AG08396 (cell line): ENCODE data around the gene PIK3AP1.
"Not testable (repeated sequence)": the region's sequence is repeated elsewhere in the genome, so short reads cannot be mapped to it uniquely, and the experiment has no call there.

Source experiments
- DNase-seq: peaks from one replicate; pipeline ENCODE4 v3.0.0; 2012; ENCODE audit warnings: low spot score, mixed read lengths

Gene PIK3AP1

GRCh38 chr10:96696845-96697425 is 23.4 kb downstream of the PIK3AP1 start:
- DNase-seq: no peak

- no peak for DNase-seq
Measured at GRCh38 chr10:96695975-96696634, 24.2 kb downstream of the PIK3AP1 start.

GRCh38 chr10:96695366-96695765 is 24.9 kb downstream of the PIK3AP1 start:
- DNase-seq: no peak

- DNase-seq: no peak
Measured at GRCh38 chr10:96693431-96693830, 26.9 kb downstream of the PIK3AP1 start.

GRCh38 chr10:96692427-96692826 is 27.9 kb downstream of the PIK3AP1 start:
- DNase-seq: no peak

GRCh38 chr10:96691761-96692160 is 28.6 kb downstream of the PIK3AP1 start:
- no peak for DNase-seq

GRCh38 chr10:96690755-96691730 is 29.3 kb downstream of the PIK3AP1 start:
- DNase-seq: no peak

- no peak for DNase-seq
Measured at GRCh38 chr10:96688789-96689188, 31.5 kb downstream of the PIK3AP1 start.

- no peak for DNase-seq
Measured at GRCh38 chr10:96687317-96688012, 32.8 kb downstream of the PIK3AP1 start.

- no peak for DNase-seq
Measured at GRCh38 chr10:96686514-96686913, 33.8 kb downstream of the PIK3AP1 start.

GRCh38 chr10:96685306-96685705 is 35.0 kb downstream of the PIK3AP1 start:
- DNase-seq: no peak

- DNase-seq: no peak
Measured at GRCh38 chr10:96684826-96685225, 35.5 kb downstream of the PIK3AP1 start.

- no peak for DNase-seq
Measured at GRCh38 chr10:96683710-96684109, 36.6 kb downstream of the PIK3AP1 start.

GRCh38 chr10:96683065-96683464 is 37.2 kb downstream of the PIK3AP1 start:
- DNase-seq: peak; percentile 51

GRCh38 chr10:96681524-96681923 is 38.8 kb downstream of the PIK3AP1 start:
- no peak for DNase-seq

GRCh38 chr10:96680463-96680862 is 39.9 kb downstream of the PIK3AP1 start:
- not testable (repeated sequence) for DNase-seq

- DNase-seq: no peak
Measured at GRCh38 chr10:96678725-96679124, 41.6 kb downstream of the PIK3AP1 start.

- DNase-seq: no peak
Measured at GRCh38 chr10:96676272-96677112, 43.8 kb downstream of the PIK3AP1 start.

- DNase-seq: no peak
Measured at GRCh38 chr10:96675846-96676245, 44.5 kb downstream of the PIK3AP1 start.

GRCh38 chr10:96673318-96674099 is 46.8 kb downstream of the PIK3AP1 start:
- DNase-seq: peak; percentile 44
